K562 (cell line): ENCODE data around the gene ATP2A1. TPM values are rescaled to one million over a fixed set of nuclear protein-coding genes. Genes with fewer than 3 reads are reported as not detected.

Experiments
- CBX3 ChIP-seq, 2 experiments: IDR thresholded peaks; 1 replicate in 1 of 2; 2 replicates in 1 of 2; pipeline ENCODE4 v1.6.1; 2012; ENCODE audit warnings: inconsistent platforms in 2 of 2, low read length in 2 of 2, borderline replicate concordance in 1 of 2, control low read depth in 1 of 2
- CHCHD3 ChIP-seq: fragments of 250-450 bp; sonication (Bioruptor Pico); IDR thresholded peaks from 2 replicates; pipeline ENCODE4 v2.1.2; 2022; ENCODE audit warnings: mild to moderate bottlenecking
- E2F3 ChIP-seq: fragments of 250-450 bp; sonication (Bioruptor Pico); IDR thresholded peaks from 2 replicates; pipeline ENCODE4 v1.4.0; 2020; ENCODE audit warnings: mild to moderate bottlenecking
- ETV6 ChIP-seq, 3 experiments: fragments of 150-350 bp in 1 of 3; sonication (generic) in 1 of 3; formaldehyde crosslinking in 1 of 3; IDR thresholded peaks; 2 replicates each; pipeline versions ENCODE4 v1.6.1 to v1.8.0; 2014 to 2022; ENCODE audit warnings: borderline replicate concordance in 2 of 3, low read depth in 2 of 3, antibody characterized with exemption in 1 of 3, low read length in 1 of 3, mild to moderate bottlenecking in 1 of 3, missing genetic modification reagents in 1 of 3
- HOMEZ ChIP-seq: fragments of 250-450 bp; sonication (Bioruptor Pico); IDR thresholded peaks from 2 replicates; pipeline ENCODE4 v1.4.0; 2020; ENCODE audit warnings: mild to moderate bottlenecking, moderate library complexity
- KDM1A ChIP-seq, 2 experiments: fragments of 450-650 bp; IDR thresholded peaks; 2 replicates each; pipeline ENCODE4 v1.6.1; 2016; ENCODE audit warnings: mild to moderate bottlenecking in 2 of 2
- KLF1 ChIP-seq: fragments of 450-650 bp; IDR thresholded peaks from 2 replicates; pipeline ENCODE4 v1.6.1; 2016; ENCODE audit warnings: missing genetic modification characterization, missing compliant biosample characterization
- SMC3 ChIP-seq: conservative IDR thresholded peaks from 2 replicates; pipeline ENCODE4 v1.6.1; 2011; ENCODE audit warnings: low read depth, low read length, improper control_type of control experiment; ENCODE audit not compliant: insufficient read depth
- SREBF2 ChIP-seq: sonication (generic); formaldehyde crosslinking; IDR thresholded peaks from 2 replicates; pipeline ENCODE4 v1.4.0; 2020; ENCODE audit warnings: mild to moderate bottlenecking, missing genetic modification reagents
- U2AF2 ChIP-seq: fragments of 200-400 bp; formaldehyde crosslinking; optimal IDR thresholded peaks from 2 replicates; pipeline ENCODE3; 2017; ENCODE audit warnings: low read depth, mild to moderate bottlenecking, low read length
- ZNF197 ChIP-seq: fragments of 200-800 bp; sonication (Bioruptor generic); IDR thresholded peaks from 2 replicates; pipeline ENCODE4 v1.6.1; 2016; ENCODE audit warnings: low read depth, missing genetic modification characterization, missing compliant biosample characterization
- ZNF23 ChIP-seq: fragments of 250-450 bp; sonication (Bioruptor Pico); IDR thresholded peaks from 2 replicates; pipeline ENCODE4 v1.4.0; 2020; ENCODE audit warnings: mild to moderate bottlenecking
- ZNF24 ChIP-seq: fragments of 450-650 bp; IDR thresholded peaks from 2 replicates; pipeline ENCODE4 v1.6.1; 2016
- ZNF3 ChIP-seq: fragments of 250-450 bp; sonication (Bioruptor Pico); IDR thresholded peaks from 2 replicates; pipeline ENCODE4 v1.5.0; 2021; ENCODE audit warnings: mild to moderate bottlenecking, moderate library complexity
- ZNF518B ChIP-seq: fragments of 250-450 bp; sonication (Bioruptor Pico); IDR thresholded peaks from 2 replicates; pipeline ENCODE4 v1.5.0; 2021; ENCODE audit warnings: mild to moderate bottlenecking, moderate library complexity
- ZNF609 ChIP-seq: sonication (generic); formaldehyde crosslinking; IDR thresholded peaks from 2 replicates; pipeline ENCODE4 v1.8.1; 2023; ENCODE audit warnings: missing genetic modification reagents, mild to moderate bottlenecking, borderline replicate concordance
- ZNF766 ChIP-seq: fragments of 200-800 bp; sonication (Bioruptor generic); conservative IDR thresholded peaks from 2 replicates; pipeline ENCODE4 v1.6.1; 2016; ENCODE audit warnings: missing genetic modification characterization, missing compliant biosample characterization
- polyA plus RNA-seq, 8 experiments: library from polyadenylated mRNA; depleted of rRNA in 4 of 8; stranded (reverse) in 5 of 8; unstranded in 3 of 8; fragments of >200 nt; fragmentation: Nextera tagmentation in 2 of 8; fragmentation: Illumina TruSeq in 1 of 8; extraction: Ambion mirVana in 2 of 8; extraction: Trizol in 1 of 8; gene quantifications; 2 replicates each; pipeline versions ENCODE4 v1.2.1 to v1.2.3, GENCODE V29; 2011 to 2014; ENCODE audit warnings: inconsistent platforms in 1 of 8, missing spikeins in 1 of 8
- total RNA-seq, 7 experiments: library from RNA; depleted of rRNA in 6 of 7; stranded (reverse); fragments of >200 nt in 6 of 7; fragmentation: Illumina TruSeq in 2 of 7; extraction: Trizol in 2 of 7; gene quantifications; 2 replicates each; pipeline versions ENCODE4 v1.2.1 to v1.2.3, GENCODE V29; 2011 to 2021; ENCODE audit warnings: low replicate concordance in 1 of 7

ATP2A1 gene
- total and polyA plus RNA-seq, 9 of the 15 experiments (the other 6 are each of a cell fraction or from before 2014, with no cell fraction given) = 0.25 to 2.6 (median 0.65) TPM

- TF ChIP-seq HOMEZ (CRISPR knock-in tag) (no peak), ZNF518B (CRISPR knock-in tag) (no peak), U2AF2 (no peak), E2F3 (CRISPR knock-in tag) (peak; percentile 88), ZNF23 (no peak), ZNF24 (no peak), SREBF2 (CRISPR knock-in tag) (peak; percentile 78; the same call in 1 of the 2 replicates), SMC3 (no peak), ZNF197 (CRISPR knock-in tag) (0 out of 2 replicates have a peak, but pooled peaks have one; percentile 65), ZNF3 (no peak), CHCHD3 (CRISPR knock-in tag) (no peak), KLF1 (tag) (0 out of 2 replicates have a peak, but pooled peaks have one; percentile 17), ZNF609 (CRISPR knock-in tag) (no peak; the same call in 1 of the 2 replicates), ETV6 (IDR thresholded peaks at IDR 0.05; ENCODE audit: borderline replicate concordance in 1 of 2, low read depth in 2 of 2, low read length in 1 of 2) (no peak), ETV6 (CRISPR knock-in tag; IDR thresholded peaks at IDR 0.05; ENCODE audit: borderline replicate concordance) (0 out of 2 replicates have a peak, but pooled peaks have one; percentile 80), KDM1A (IDR thresholded peaks at IDR 0.05) (0 out of 4 replicates have a peak, but pooled peaks of 1 of the 2 experiments have one; percentile 25), ZNF766 (CRISPR knock-in tag) (0 out of 2 replicates have a peak, but pooled peaks have one; percentile 18), CBX3 (IDR thresholded peaks at IDR 0.05; ENCODE audit: borderline replicate concordance in 1 of 2, low read length in 2 of 2) (peak in 1 of 2 experiments; percentile 37; a peak in 1 of 3 replicates)
Observed at GRCh38 chr16:28879841-28880588, 1.7 kb downstream of the ATP2A1 start (continued).
